WTC11 (cell line): ENCODE data around the gene TMED4.

Experiments used
- CBFB ChIP-seq: sonication (generic); formaldehyde crosslinking; IDR thresholded peaks from 2 replicates; pipeline ENCODE4 v1.8.1; 2022; ENCODE audit warnings: mild to moderate bottlenecking, low read depth, missing genetic modification reagents
- ZNF138 ChIP-seq: sonication (generic); formaldehyde crosslinking; conservative IDR thresholded peaks from 2 replicates; pipeline ENCODE4 v1.8.1; 2022; ENCODE audit warnings: mild to moderate bottlenecking, moderate library complexity, missing genetic modification reagents
- TF ChIP-seq, protein P1 (sequence below): fragments of 200-600 bp; IDR thresholded peaks from 2 replicates; pipeline ENCODE4 v1.8.0; 2022; ENCODE audit warnings: antibody characterized with exemption

DNA sequence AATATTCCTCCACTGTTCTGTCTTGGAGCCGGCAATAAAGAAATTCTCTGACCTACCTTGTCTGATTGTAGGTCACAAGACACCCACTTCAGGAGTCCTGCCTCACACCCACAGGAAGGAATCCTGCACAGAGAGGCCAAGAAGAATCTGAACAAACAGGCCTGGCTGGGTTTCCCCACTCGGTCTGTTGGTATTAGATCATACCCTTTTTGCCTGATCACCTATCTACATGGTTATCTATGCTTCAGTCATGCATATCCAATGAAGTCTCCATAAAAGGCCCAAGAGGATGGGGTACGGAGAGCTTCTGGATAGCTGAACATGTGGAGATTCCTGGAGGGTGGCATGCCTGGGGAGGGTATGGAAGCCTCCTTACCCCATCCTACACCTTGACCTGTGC is 36.7 kb upstream of the TMED4 start:
- TF ChIP-seq, protein P1, sequence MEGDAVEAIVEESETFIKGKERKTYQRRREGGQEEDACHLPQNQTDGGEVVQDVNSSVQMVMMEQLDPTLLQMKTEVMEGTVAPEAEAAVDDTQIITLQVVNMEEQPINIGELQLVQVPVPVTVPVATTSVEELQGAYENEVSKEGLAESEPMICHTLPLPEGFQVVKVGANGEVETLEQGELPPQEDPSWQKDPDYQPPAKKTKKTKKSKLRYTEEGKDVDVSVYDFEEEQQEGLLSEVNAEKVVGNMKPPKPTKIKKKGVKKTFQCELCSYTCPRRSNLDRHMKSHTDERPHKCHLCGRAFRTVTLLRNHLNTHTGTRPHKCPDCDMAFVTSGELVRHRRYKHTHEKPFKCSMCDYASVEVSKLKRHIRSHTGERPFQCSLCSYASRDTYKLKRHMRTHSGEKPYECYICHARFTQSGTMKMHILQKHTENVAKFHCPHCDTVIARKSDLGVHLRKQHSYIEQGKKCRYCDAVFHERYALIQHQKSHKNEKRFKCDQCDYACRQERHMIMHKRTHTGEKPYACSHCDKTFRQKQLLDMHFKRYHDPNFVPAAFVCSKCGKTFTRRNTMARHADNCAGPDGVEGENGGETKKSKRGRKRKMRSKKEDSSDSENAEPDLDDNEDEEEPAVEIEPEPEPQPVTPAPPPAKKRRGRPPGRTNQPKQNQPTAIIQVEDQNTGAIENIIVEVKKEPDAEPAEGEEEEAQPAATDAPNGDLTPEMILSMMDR = no peak
- TF ChIP-seq ZNF138 (CRISPR knock-in tag) (no peak), CBFB (CRISPR knock-in tag) (no peak)
